Retinal pigment epithelial cell (primary cell): Measurements from ENCODE around the gene SHKBP1.
A peak's percentile ranks its signal among the peaks of the same experiment; 100 is the strongest.

ENCODE experiments used
- DNase-seq: peaks from one replicate; pipeline ENCODE4 v3.0.0-alpha.2; 2010; ENCODE audit warnings: low read depth
- H3K4me3 ChIP-seq: 2 replicates; pipeline ENCODE4 v1.5.1; 2011; ENCODE audit warnings: mild to moderate bottlenecking, low read length, control low read depth, moderate library complexity
- CTCF ChIP-seq: conservative IDR thresholded peaks from 2 replicates; pipeline ENCODE4 v1.5.1; 2011; ENCODE audit warnings: low read depth, low read length, control low read depth, inconsistent platforms

The SHKBP1 gene

GRCh38 chr19:40603389-40604170 is 26.9 kb downstream of the SHKBP1 start:
- peak overlapping the region; percentile 47 for H3K4me3 ChIP-seq
- peak; percentile 9 for TF ChIP-seq CTCF
- DNase-seq: peak; percentile 83

GRCh38 chr19:40604171-40604646 is 27.5 kb downstream of the SHKBP1 start:
- no peak for TF ChIP-seq CTCF
- peak overlapping the region; percentile 47 for H3K4me3 ChIP-seq
- no peak for DNase-seq

- no peak for DNase-seq
- no peak for TF ChIP-seq CTCF
- peak overlapping the region; percentile 47 for H3K4me3 ChIP-seq
Observed at GRCh38 chr19:40604647-40605215, 28.1 kb downstream of the SHKBP1 start.

- H3K4me3 ChIP-seq: peak overlapping the region; percentile 47
- DNase-seq: no peak
- peak; percentile 4 for TF ChIP-seq CTCF
Observed at GRCh38 chr19:40605216-40605971, 28.7 kb downstream of the SHKBP1 start.

- TF ChIP-seq CTCF: no peak
Observed at GRCh38 chr19:40607311-40608239, 30.9 kb downstream of the SHKBP1 start.

GRCh38 chr19:40608240-40608621 is 31.6 kb downstream of the SHKBP1 start:
- DNase-seq: no peak
- H3K4me3 ChIP-seq: no peak overlapping the region
- no peak for TF ChIP-seq CTCF

More at GRCh38 chr19:40607311-40608239, 30.9 kb downstream of the SHKBP1 start:
- H3K4me3 ChIP-seq: no peak overlapping the region
- no peak for DNase-seq
